GM21367 (cell line): ENCODE measurements around the gene CTIF.

Source experiments
- ATAC-seq: cut with Tn5 transposase; IDR thresholded peaks from one replicate; pipeline ENCODE4 v1.9.1; 2021; ENCODE audit not compliant: unreplicated experiment

Gene CTIF

GRCh38 chr18:48827291-48828193, 288.7 kb downstream of the CTIF start:
- ATAC-seq, result no peak

DNA sequence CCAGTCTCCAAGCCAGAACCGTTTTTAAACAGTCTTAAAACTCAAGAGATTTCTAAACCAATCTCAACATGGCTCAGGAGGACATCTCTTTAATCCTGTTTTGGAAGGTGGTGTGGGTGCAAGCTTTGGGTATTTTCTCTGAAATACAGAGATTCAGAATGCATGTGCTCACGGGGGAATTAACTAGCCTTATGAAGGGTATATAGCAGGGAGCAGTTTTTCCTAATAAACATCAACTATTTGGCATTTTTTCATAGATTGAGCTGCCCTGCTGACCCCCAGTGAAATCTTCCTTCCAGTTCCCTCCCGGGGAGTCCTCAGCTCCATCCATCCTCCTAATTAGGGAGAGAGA, 289.3 kb downstream of the CTIF start:
- no peak for ATAC-seq

DNA sequence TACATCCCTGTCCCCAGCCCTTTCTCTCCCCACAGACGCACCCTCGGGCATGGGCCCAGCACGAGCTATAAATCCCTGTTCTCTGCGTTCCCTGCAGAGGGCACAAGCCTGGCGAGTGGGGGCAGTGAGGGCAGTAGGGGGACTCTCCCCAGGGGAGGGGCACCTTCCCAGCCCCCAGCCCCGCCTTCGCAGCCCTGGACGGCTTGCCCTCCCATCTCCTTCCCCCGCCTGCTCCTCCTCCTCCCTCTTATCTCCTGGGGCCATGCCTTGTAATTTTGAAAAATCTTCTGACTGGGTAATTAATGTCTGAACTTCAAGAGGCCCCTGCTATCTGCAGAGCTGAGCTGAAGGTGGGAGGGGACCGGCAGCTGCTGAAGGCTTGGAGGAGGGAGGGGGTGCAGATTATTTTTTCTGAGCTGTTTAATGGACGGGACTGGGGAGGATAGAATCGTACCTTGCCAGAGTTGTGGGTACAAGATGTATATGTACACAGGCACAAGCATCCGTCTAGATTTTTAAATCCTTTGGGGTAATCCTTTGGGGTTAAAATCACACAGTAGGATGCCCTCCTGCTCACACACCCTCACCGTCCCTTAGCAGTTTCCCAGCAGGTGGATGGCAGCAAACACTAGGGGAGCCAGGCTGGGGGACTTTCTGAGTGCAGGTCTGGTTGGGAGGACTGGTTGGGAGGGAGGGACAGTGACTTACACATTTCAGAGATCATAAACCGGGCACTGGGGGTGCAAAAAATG, 290.0 kb downstream of the CTIF start:
- no peak for ATAC-seq

GRCh38 chr18:48829443-48830149, 290.8 kb downstream of the CTIF start:
- ATAC-seq, result no peak

GRCh38 chr18:48831113-48831759, 292.4 kb downstream of the CTIF start:
- no peak for ATAC-seq

DNA sequence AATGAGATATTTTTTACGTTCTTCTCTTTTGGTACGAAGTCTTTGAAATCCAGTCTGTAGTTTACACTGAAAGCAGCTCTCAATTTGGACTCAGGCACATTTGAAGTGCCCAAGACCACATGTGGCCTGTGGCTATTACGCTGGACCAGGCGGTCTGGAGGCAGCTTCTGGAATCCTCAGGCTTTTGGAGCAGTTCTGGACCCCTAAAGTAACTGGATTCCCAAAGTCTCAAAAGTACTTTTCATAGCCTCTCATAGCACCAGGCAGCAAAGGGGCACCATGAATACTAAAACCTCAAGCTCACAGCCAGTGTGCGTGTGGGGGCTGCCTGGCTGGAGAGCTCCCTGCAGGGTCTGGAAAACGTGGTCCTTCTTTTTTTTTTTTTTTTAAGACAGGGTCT, 293.0 kb downstream of the CTIF start:
- ATAC-seq, result no peak

- ATAC-seq, result no peak
These were observed 294.3 kb downstream of the CTIF start for GRCh38 chr18:48832938-48833700.

- ATAC-seq, result peak; percentile 63
These were observed 295.0 kb downstream of the CTIF start for GRCh38 chr18:48833701-48834412.

DNA sequence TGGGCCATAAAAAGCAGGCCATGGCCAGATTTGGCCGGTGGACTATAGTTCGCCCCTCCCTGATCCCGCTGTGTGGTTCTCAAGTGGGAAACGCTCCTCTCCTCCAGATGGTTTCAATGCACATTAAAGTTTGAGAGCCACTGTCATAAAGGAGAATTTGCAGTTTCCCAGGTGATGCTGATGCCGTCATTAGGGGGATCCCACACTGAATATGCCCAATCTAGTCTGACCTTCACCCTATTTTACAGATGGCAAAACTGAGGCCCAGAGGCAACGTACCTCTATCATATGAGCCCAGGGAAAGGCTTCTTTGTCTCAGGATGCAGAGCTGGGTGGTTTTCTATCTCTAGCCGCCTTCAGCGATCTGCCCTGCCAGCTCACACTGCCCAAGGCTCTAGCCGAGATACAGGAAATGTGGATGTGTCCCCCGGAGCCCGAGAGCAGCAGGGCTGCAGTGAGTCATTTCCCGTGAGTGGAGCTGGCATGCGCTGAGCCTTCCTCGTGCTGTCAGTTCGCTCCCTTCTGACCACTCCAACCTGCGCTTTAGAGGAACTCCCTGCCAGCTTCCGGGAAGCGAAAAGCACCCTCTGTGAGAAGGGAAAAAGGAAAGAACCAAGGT, 295.7 kb downstream of the CTIF start:
- ATAC-seq, result peak; percentile 48

DNA sequence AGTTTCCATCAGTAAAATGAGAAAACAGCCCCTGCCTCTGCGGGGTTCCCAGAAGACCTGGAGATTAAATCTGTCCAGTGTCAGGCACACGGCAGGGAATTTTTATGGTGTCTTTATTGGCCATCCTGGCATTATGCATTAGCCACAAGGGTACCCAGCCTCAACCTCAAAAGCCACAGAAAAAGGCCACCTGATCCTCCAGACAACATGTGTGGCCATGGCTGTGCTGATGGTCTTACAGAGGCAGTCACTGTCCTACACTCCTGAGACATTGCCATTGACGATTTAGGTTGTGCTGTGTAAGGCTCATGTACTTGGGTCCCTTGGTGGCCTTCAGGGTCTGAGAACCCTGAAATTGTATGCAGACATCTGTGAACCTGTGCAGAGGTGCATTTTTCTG, 296.3 kb downstream of the CTIF start:
- ATAC-seq, result no peak

- no peak for ATAC-seq
These were observed 296.9 kb downstream of the CTIF start for GRCh38 chr18:48835745-48836170.

DNA sequence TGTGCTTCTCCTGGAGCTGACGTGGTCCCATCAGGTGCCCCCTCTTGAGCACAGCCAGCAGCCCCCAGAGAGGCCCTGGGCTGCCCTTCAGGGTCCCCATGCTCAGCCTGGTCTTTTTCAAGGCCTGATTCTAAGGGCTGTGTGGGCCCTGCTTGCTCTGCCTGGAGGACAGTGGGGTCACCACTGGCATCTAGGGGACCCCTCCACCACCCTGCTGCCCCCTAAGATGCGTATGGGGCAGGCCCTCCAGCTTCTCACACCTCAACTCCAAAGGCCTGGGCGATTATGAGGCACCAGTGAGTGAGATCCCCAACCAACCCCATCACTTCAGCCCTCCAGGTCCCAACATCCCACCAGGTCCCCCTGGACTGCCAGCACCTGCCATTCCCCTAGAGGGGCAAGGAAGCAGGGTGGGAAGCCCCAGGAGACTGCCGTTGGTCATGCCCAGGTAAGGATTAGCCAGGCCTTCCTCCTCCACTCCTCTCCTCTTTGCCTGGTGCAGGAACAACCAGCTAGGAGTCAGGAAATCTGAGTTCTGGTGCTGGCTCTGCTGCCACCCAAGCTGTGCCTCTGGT, 297.5 kb downstream of the CTIF start:
- ATAC-seq, result no peak

- no peak for ATAC-seq
These were observed 298.2 kb downstream of the CTIF start for GRCh38 chr18:48836806-48837615.

GRCh38 chr18:48837676-48838075, 298.8 kb downstream of the CTIF start:
- no peak for ATAC-seq

DNA sequence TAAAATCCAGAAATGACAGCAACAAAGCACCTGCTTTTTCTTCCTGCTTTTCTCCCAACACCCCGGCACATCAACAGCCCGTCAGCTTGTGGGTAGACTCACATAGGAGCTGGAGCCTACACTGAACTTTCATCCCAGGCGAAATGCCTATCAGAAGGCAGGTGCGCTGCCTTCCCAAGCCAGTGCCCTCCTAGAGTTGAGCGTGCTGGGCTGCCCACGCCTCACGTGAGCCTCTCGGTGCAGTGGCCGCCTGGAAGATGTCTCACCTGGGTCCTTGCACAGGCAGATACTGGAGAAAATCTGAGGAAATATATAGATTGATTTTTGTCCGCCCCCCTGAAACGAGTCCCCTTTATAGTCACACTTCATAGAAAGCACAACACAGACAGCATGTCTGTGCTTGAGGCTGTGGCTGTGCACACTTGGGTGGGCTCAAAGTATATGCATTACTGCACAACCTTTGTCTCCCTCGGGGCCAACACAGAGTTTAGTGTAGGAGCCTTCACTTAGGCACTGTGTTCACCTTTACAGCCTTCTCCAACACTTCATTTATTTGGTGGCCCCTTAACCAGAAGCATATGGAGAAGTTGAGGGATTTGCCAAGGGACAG, 299.4 kb downstream of the CTIF start:
- no peak for ATAC-seq

GRCh38 chr18:48838921-48839818, 300.3 kb downstream of the CTIF start:
- no peak for ATAC-seq
